ENCODE data around the gene IGSF9.

DNA sequence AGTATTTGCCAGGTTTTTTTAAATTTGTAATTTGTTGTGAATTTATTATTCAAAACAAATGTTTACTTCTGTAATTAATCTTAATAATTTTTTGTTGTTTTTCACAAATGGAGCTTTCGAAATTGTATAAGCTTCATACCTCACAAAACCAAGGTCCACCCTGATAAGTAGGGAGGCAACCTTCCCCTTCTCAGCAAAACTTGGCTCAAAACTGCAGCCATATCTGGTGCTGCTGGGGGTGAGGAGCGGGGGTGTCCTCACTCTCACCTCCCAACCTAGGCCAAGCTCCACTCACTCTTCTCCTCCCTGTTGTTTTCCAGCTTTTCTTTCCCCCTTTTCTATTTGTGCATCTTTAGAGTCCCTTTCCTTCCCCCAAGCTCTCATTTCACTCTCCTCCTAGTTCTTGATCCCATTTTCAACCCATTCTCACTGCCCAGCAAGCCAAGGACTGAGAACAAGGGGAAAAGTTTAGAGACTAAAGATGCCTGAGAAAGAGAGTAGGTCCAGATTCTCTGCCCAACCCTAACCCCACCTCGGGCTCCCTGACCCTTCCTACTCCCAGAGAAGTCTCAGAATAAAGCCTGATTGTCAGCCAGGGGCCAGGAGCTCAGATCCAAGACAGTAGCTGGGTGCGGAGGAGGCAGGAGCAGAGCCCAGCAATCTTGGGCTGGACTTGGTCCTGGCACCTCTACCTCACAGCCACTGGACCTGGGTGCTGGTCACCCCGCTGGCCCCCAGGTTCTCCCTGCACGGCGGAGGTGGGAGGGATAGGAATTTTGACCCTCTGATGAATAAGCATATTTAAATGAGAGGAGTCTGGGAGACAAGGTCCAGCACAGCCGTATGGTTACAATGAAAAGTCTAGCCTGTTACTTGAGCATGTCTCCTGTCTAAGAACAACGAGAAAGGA lies 37.1 kb downstream of the IGSF9 start:
- no peak for TF ChIP-seq GATA2 (IDR thresholded peaks at IDR 0.05; ENCODE audit: low read depth, low read length)
- TF ChIP-seq GATA3 (IDR thresholded peaks at IDR 0.05; ENCODE audit: low read depth, low read length) = no peak

Data from SH-SY5Y (cell line).